GM12891 (cell line): ENCODE results near the gene ADAT1.

Source experiments
- POLR2AphosphoS5 ChIP-seq: IDR thresholded peaks from 2 replicates; pipeline ENCODE4 v1.6.1; 2011; ENCODE audit warnings: low read depth, low read length, control low read depth
- TAF1 ChIP-seq: IDR thresholded peaks from 2 replicates; pipeline ENCODE4 v1.6.1; 2011; ENCODE audit warnings: low read depth, low read length, control low read depth

GRCh38 chr16:75566040-75566757, 56.9 kb downstream of the ADAT1 start, which contains the start of gene GABARAPL2:
- TF ChIP-seq TAF1, result no peak
- TF ChIP-seq POLR2AphosphoS5, result no peak
